ENCODE measurements around the gene TAOK3. TPM values are rescaled to one million over a fixed set of nuclear protein-coding genes. Genes with fewer than 3 reads are reported as not detected.

The TAOK3 gene
- total and polyA plus RNA-seq, 12 donors = 10.7 to 55.3 (median 29.8) TPM

DNA sequence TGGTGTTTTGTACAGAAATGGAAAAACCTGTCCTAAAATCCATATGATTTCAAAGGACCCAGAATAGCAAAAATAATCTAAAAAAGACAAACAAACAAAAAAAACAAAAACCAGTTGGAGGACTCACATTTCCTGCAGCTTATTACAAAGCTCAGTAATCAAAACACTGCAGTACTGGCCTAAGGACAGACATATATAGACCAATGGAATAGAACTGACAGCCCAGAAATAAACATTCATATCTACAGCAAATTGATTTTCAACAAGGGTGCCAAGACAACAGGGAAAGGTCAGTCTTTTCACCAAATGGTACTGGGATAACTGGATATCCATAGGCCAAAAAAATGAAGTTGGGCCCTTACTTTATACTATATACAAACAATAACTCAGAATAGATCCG lies 55.0 kb downstream of the TAOK3 start:
- intact Hi-C loops (cut with DNase I) = no loop called here
- WGBS, 4 donors = 92 to 100% (median 96%) methylated on average over 1 of the region's 1 CpG
- TF ChIP-seq POLR2A (IDR thresholded peaks at IDR 0.05) = no peak
- TF ChIP-seq, protein P1, sequence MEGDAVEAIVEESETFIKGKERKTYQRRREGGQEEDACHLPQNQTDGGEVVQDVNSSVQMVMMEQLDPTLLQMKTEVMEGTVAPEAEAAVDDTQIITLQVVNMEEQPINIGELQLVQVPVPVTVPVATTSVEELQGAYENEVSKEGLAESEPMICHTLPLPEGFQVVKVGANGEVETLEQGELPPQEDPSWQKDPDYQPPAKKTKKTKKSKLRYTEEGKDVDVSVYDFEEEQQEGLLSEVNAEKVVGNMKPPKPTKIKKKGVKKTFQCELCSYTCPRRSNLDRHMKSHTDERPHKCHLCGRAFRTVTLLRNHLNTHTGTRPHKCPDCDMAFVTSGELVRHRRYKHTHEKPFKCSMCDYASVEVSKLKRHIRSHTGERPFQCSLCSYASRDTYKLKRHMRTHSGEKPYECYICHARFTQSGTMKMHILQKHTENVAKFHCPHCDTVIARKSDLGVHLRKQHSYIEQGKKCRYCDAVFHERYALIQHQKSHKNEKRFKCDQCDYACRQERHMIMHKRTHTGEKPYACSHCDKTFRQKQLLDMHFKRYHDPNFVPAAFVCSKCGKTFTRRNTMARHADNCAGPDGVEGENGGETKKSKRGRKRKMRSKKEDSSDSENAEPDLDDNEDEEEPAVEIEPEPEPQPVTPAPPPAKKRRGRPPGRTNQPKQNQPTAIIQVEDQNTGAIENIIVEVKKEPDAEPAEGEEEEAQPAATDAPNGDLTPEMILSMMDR (IDR thresholded peaks at IDR 0.05) = no peak

DNA sequence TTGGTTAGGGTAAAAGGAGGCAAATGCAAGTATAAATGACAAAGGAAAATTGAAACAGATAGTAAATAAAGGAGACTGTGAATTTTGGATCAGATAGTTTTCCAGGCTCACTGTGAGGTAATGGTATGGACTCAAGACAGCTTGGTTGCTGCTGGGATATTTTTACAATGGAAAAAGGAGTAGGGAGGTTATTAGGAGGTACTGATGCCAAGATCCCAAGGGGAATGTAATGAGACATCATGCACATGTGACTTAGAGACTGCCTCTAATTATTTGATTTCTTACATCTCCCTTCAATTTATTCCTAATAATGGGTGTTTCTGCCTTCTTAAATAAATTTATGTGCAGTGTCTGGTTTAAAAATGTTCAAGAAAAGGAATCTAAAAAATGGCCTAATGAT lies 56.9 kb downstream of the TAOK3 start:
- no peaks in the 10 kb centered on the region for H3K27me3 ChIP-seq
- H3K9me3 ChIP-seq (replicated peaks in 1 of 3) = no peaks in the 10 kb centered on the region
- H3K4me1 ChIP-seq (replicated peaks in 1 of 2) = peaks cover 0 to 17% of the 10 kb centered on the region in 2 donors
- H3K27ac ChIP-seq = no peak overlapping the region
- intact Hi-C loops (cut with DNase I) = no loop called here
- H3K36me3 ChIP-seq (replicated peaks in 1 of 2) = no peaks in the 10 kb centered on the region
- no peak for TF ChIP-seq POLR2A (IDR thresholded peaks at IDR 0.05)
- TF ChIP-seq, protein P1 (IDR thresholded peaks at IDR 0.05) = no peak
- H3K4me3 ChIP-seq = no peak overlapping the region
- DNase-seq = no peak

More for the DNA sequence above, 55.0 kb downstream of the TAOK3 start:
- H3K27ac ChIP-seq = no peak overlapping the region
- peaks cover 0 to 12% of the 10 kb centered on the region in 2 donors for H3K4me1 ChIP-seq (replicated peaks in 1 of 2)
- H3K27me3 ChIP-seq = no peaks in the 10 kb centered on the region
- no peaks in the 10 kb centered on the region for H3K9me3 ChIP-seq (replicated peaks in 1 of 3)
- H3K4me3 ChIP-seq = no peak overlapping the region
- no peak for DNase-seq
- no peaks in the 10 kb centered on the region for H3K36me3 ChIP-seq (replicated peaks in 1 of 2)

DNA sequence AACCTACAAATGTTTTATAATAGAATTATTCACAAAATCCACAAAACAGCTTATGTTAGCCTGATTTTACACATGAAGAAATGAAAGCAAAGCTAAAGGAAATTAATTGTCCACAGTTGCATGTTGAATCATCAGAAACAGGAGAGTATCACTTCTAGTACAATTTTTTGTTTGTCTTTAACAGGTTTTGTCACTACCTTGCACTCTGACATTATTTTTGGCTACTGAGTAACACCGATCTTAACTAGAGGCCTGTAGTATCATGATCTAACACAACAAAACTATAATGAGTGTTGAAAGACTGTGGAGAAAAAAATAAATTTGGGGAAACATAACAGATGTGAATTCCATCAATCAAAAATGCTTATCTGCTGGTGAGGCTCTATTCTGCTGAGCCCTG lies 60.1 kb downstream of the TAOK3 start:
- TF ChIP-seq, protein P1 (IDR thresholded peaks at IDR 0.05) = no peak
- TF ChIP-seq POLR2A (IDR thresholded peaks at IDR 0.05) = no peak
- Histone ChIP-seq H3K27ac (no peak overlapping the region), H3K4me3 (no peak overlapping the region), H3K27me3 (no peaks in the 10 kb centered on the region), H3K4me1 (replicated peaks in 1 of 2) (peaks cover 0 to 17% of the 10 kb centered on the region in 2 donors), H3K9me3 (replicated peaks in 1 of 3) (no peaks in the 10 kb centered on the region), H3K36me3 (replicated peaks in 1 of 2) (no peaks in the 10 kb centered on the region)
- intact Hi-C loops (cut with DNase I) = no loop called here
- WGBS, 4 donors = 48 to 73% (median 61%) methylated on average over 1 of the region's 1 CpG
- no peak for DNase-seq

- H3K9me3 ChIP-seq (replicated peaks in 1 of 3) = no peaks in the 10 kb centered on the region
- no peaks in the 10 kb centered on the region for H3K27me3 ChIP-seq
- H3K27ac ChIP-seq = no peak overlapping the region
- H3K36me3 ChIP-seq (replicated peaks in 1 of 2) = no peaks in the 10 kb centered on the region
- intact Hi-C loops (cut with DNase I) = no loop called here
- TF ChIP-seq, protein P1 (IDR thresholded peaks at IDR 0.05) = no peak
- no peak for TF ChIP-seq POLR2A (IDR thresholded peaks at IDR 0.05)
- H3K4me1 ChIP-seq (replicated peaks in 1 of 2) = peaks cover 0 to 25% of the 10 kb centered on the region in 2 donors
- no peak overlapping the region for H3K4me3 ChIP-seq
- WGBS, 4 donors = 19 to 59% (median 40%) methylated on average over 2 of the region's 2 CpGs
- DNase-seq = no peak
Measured at GRCh38 chr12:118311666-118312065, 61.0 kb downstream of the TAOK3 start.
